HCT116 (cell line): ENCODE data around the gene PHACTR1.

Experiments
- CEBPB ChIP-seq: IDR thresholded peaks from 2 replicates; pipeline ENCODE4 v1.6.1; 2012; ENCODE audit warnings: low read depth
- EGR1 ChIP-seq: IDR thresholded peaks from 2 replicates; pipeline ENCODE4 v1.6.1; 2012; ENCODE audit warnings: low read depth
- RAD21 ChIP-seq: IDR thresholded peaks from 2 replicates; pipeline ENCODE4 v1.6.1; 2012; ENCODE audit warnings: low read depth, mild to moderate bottlenecking
- YY1 ChIP-seq: IDR thresholded peaks from 2 replicates; pipeline ENCODE4 v1.6.1; 2011; ENCODE audit warnings: low read length, low read depth, moderate library complexity, mild to moderate bottlenecking; ENCODE audit not compliant: insufficient replicate concordance; ENCODE audit errors: extremely low read depth
- TF ChIP-seq, protein P1 (sequence below), 3 experiments: fragments of 200-600 bp in 1 of 3; sonication (generic) in 1 of 3; IDR thresholded peaks in 2 of 3; conservative IDR thresholded peaks in 1 of 3; 2 replicates each; pipeline ENCODE4 v1.5.1; 2012 to 2017; ENCODE audit warnings: low read depth in 2 of 3, low read length in 2 of 3, antibody characterized with exemption in 1 of 3, borderline replicate concordance in 1 of 3, control low read depth in 1 of 3, mild to moderate bottlenecking in 1 of 3, mixed read lengths in 1 of 3, mixed run types in 1 of 3, moderate library complexity in 1 of 3; ENCODE audit not compliant: insufficient read depth in 1 of 3
- TF ChIP-seq, protein P2 (sequence below): IDR thresholded peaks from 2 replicates; pipeline ENCODE4 v1.6.1; 2012
- TF ChIP-seq, protein P3 (sequence below): IDR thresholded peaks from 2 replicates; pipeline ENCODE4 v1.6.1; 2012

DNA sequence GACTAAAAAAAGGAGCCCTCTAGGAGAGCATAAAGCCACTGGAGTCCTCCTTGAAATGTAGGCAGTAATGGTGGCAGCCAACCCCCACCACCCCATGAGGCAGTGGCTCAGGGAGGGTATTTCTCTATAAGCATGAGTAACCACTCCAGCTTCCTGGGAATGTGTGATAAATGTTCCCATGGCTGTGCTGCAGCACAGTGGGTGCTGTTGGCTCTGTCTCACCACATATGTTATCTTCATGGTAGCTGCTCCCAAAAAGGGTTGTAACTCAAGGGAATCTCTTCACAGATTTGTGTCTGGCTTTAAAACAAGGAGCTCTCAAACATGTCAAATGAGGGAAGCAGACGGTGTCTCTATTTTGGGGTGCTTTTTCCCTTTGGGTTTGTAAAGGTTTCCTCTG is 7.5 kb upstream of the PHACTR1 start:
- TF ChIP-seq EGR1 = no peak
- no peak for TF ChIP-seq CEBPB
- TF ChIP-seq, protein P1, sequence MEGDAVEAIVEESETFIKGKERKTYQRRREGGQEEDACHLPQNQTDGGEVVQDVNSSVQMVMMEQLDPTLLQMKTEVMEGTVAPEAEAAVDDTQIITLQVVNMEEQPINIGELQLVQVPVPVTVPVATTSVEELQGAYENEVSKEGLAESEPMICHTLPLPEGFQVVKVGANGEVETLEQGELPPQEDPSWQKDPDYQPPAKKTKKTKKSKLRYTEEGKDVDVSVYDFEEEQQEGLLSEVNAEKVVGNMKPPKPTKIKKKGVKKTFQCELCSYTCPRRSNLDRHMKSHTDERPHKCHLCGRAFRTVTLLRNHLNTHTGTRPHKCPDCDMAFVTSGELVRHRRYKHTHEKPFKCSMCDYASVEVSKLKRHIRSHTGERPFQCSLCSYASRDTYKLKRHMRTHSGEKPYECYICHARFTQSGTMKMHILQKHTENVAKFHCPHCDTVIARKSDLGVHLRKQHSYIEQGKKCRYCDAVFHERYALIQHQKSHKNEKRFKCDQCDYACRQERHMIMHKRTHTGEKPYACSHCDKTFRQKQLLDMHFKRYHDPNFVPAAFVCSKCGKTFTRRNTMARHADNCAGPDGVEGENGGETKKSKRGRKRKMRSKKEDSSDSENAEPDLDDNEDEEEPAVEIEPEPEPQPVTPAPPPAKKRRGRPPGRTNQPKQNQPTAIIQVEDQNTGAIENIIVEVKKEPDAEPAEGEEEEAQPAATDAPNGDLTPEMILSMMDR (IDR thresholded peaks at IDR 0.05 in 2 of 3, conservative IDR thresholded peaks at IDR 0.05 in 1 of 3; ENCODE audit: borderline replicate concordance in 1 of 3, insufficient read depth in 1 of 3, low read depth in 2 of 3, low read length in 2 of 3) = no peak
- TF ChIP-seq, protein P2, sequence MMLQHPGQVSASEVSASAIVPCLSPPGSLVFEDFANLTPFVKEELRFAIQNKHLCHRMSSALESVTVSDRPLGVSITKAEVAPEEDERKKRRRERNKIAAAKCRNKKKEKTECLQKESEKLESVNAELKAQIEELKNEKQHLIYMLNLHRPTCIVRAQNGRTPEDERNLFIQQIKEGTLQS = no peak
- no peak for TF ChIP-seq YY1
- TF ChIP-seq, protein P3, sequence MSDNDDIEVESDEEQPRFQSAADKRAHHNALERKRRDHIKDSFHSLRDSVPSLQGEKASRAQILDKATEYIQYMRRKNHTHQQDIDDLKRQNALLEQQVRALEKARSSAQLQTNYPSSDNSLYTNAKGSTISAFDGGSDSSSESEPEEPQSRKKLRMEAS = no peak
- no peak for TF ChIP-seq RAD21
